NCI-H2081 treated with DMSO at 0.1 percent for 48 hours (cell line): ENCODE data around the gene IRX6.

ENCODE experiments used
- DNase-seq: peaks from one replicate; lab custom pipeline; 2025; lab: John Stamatoyannopoulos, UW

IRX6 gene

GRCh38 chr16:55324285-55325079 lies 479 bp downstream of the IRX6 start:
- DNase-seq, result no peak

GRCh38 chr16:55325080-55325447 lies 1.1 kb downstream of the IRX6 start:
- DNase-seq, result no peak

GRCh38 chr16:55325458-55326109 lies 1.6 kb downstream of the IRX6 start:
- DNase-seq, result no peak

GRCh38 chr16:55326261-55327092 lies 2.5 kb downstream of the IRX6 start:
- no peak for DNase-seq

- DNase-seq, result no peak
These were observed 4.9 kb downstream of the IRX6 start for GRCh38 chr16:55328611-55329569.

GRCh38 chr16:55329791-55330428 lies 5.9 kb downstream of the IRX6 start:
- no peak for DNase-seq

GRCh38 chr16:55330781-55331647 lies 7.0 kb downstream of the IRX6 start:
- DNase-seq, result no peak

GRCh38 chr16:55331648-55332185 lies 7.7 kb downstream of the IRX6 start:
- DNase-seq, result no peak

- no peak for DNase-seq
These were observed 9.7 kb downstream of the IRX6 start for GRCh38 chr16:55333684-55334083.

GRCh38 chr16:55338646-55339045 lies 14.6 kb downstream of the IRX6 start:
- DNase-seq, result no peak

- no peak for DNase-seq
These were observed 16.4 kb downstream of the IRX6 start for GRCh38 chr16:55340445-55340844.

- no peak for DNase-seq
These were observed 17.7 kb downstream of the IRX6 start for GRCh38 chr16:55341681-55342080.

GRCh38 chr16:55346475-55346874 lies 22.5 kb downstream of the IRX6 start:
- no peak for DNase-seq

- DNase-seq, result no peak
These were observed 25.9 kb downstream of the IRX6 start for GRCh38 chr16:55349867-55350266.

- DNase-seq, result no peak
These were observed 27.0 kb downstream of the IRX6 start for GRCh38 chr16:55350984-55351383.

GRCh38 chr16:55351936-55352335 lies 27.9 kb downstream of the IRX6 start:
- no peak for DNase-seq

- DNase-seq, result no peak
These were observed 33.2 kb downstream of the IRX6 start for GRCh38 chr16:55357241-55357640.

GRCh38 chr16:55359946-55360345 lies 35.9 kb downstream of the IRX6 start:
- DNase-seq, result no peak

GRCh38 chr16:55364811-55365210 lies 40.8 kb downstream of the IRX6 start:
- DNase-seq, result no peak

GRCh38 chr16:55367301-55367811 lies 43.4 kb downstream of the IRX6 start:
- no peak for DNase-seq
